ENCODE measurements around the gene MRPS25. TPM values are rescaled to one million over a fixed set of nuclear protein-coding genes. Genes with fewer than 3 reads are reported as not detected.

MRPS25 gene
- total RNA-seq, 4 donors from 2014 or later, result 23.9 to 39.2 (median 29.5) TPM

DNA sequence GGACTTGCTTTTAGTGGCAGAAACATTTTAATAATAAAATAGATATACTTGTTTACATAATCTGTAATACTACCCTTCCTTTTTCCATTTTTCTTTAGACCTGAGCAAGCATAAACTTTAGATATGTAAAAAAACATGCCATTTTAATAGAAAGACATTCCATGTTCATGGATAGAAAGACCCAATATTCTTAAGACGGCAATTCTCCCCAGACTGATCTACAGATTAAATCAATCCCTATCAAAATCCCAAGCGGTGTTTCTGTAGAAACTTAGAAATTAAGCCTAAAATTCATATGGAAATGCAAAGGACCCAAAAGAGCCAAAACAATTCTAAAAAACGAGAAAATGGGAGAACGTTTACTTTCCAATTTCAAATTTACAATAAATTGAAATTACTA is 11.6 kb downstream of the MRPS25 start:
- WGBS, 2 donors, result 94 to 95% methylated on average over 4 of the region's 4 CpGs
- H3K36me3 ChIP-seq, result peaks cover 8 to 100% (median 26%) of the 10 kb centered on the region in 3 donors
- TF ChIP-seq POLR2A (IDR thresholded peaks at IDR 0.05), result no peak
- TF ChIP-seq, protein P1, sequence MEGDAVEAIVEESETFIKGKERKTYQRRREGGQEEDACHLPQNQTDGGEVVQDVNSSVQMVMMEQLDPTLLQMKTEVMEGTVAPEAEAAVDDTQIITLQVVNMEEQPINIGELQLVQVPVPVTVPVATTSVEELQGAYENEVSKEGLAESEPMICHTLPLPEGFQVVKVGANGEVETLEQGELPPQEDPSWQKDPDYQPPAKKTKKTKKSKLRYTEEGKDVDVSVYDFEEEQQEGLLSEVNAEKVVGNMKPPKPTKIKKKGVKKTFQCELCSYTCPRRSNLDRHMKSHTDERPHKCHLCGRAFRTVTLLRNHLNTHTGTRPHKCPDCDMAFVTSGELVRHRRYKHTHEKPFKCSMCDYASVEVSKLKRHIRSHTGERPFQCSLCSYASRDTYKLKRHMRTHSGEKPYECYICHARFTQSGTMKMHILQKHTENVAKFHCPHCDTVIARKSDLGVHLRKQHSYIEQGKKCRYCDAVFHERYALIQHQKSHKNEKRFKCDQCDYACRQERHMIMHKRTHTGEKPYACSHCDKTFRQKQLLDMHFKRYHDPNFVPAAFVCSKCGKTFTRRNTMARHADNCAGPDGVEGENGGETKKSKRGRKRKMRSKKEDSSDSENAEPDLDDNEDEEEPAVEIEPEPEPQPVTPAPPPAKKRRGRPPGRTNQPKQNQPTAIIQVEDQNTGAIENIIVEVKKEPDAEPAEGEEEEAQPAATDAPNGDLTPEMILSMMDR (IDR thresholded peaks at IDR 0.05), result no peak
- no peaks in the 10 kb centered on the region for H3K4me1 ChIP-seq
- intact Hi-C loops (cut with DNase I), result no loop called here
- no peaks in the 10 kb centered on the region for H3K9me3 ChIP-seq
- H3K4me3 ChIP-seq, result no peak overlapping the region
- H3K27ac ChIP-seq, result no peak overlapping the region
- no peaks in the 10 kb centered on the region for H3K27me3 ChIP-seq
- no peak for DNase-seq

DNA sequence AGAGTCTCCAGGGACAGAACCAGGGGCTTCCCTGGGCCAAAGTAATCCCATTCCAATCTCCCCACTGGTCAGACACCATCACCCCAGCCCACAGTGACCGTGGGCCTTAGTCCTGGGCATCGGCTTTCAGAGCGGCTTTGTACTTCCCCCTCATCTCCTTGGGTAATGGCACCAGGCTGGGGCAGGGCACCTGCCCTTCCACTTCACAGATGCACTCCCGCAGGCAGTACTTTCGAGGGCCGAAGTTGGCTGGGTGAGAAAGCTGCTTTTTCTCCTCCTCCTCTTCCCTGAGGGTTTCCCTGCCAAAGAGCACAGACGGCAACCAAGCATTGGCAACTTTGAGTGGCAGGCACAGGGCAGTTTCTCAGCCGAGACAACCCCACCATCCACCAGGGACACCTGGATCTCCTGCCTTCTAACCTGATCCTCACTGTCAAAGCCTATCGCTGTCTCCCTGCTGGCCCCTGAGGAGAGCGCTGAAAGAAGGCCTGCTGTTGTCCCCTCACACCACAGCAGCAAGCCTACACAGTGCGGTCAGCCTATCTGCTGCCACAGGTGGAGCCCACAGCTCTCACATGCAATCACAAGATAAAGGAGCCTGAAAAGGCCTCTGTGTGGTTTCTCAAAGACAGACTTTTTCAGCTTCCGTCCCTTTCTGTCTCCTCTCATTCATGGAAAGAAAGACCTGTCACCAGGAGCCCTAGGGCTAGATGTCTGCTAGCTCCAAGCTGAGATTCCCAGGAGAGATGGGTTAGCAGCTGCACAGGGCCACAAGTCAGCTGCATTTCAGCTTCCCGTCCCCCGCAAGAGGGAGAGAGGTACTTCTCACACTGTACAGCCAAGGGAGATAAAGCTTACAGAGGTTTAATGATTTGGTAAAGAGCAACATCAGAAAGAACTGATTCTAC is 12.5 kb downstream of the MRPS25 start:
- no peak for DNase-seq
- no peaks in the 10 kb centered on the region for H3K27me3 ChIP-seq
- H3K9me3 ChIP-seq, result no peaks in the 10 kb centered on the region
- no peak overlapping the region for H3K27ac ChIP-seq
- TF ChIP-seq, protein P1 (IDR thresholded peaks at IDR 0.05), result no peak
- no peak for TF ChIP-seq POLR2A (IDR thresholded peaks at IDR 0.05)
- H3K36me3 ChIP-seq, result peaks cover 8 to 100% (median 28%) of the 10 kb centered on the region in 3 donors
- no peaks in the 10 kb centered on the region for H3K4me1 ChIP-seq
- H3K4me3 ChIP-seq, result no peak overlapping the region
- intact Hi-C loops (cut with DNase I), result no loop called here
- 91 to 100% methylated on average over 4 to 10 of the region's 14 CpGs for WGBS, 2 donors

DNA sequence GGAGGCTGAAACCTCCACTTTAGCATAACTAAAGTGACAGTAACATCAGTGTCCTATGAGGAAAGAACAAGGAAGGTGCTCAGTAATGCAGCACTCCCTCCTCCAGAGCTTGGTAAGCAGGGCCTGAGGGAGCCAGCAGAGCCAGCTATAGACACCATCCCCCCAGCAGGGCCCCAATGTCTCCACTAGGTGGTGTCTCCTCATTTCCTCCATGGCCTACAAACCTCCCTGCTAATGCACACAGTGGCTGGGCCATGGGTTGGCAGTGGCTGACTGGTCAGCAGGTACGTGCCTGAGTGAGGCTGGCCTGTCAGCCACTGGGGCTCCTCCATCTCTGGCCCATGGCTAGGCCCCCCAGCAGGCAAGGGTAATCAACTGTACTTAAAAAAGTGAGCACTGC is 13.6 kb downstream of the MRPS25 start:
- DNase-seq, result no peak
- intact Hi-C loops (cut with DNase I), result no loop called here
- Histone ChIP-seq H3K4me3 (no peak overlapping the region), H3K27ac (no peak overlapping the region), H3K9me3 (no peaks in the 10 kb centered on the region), H3K4me1 (no peaks in the 10 kb centered on the region), H3K27me3 (no peaks in the 10 kb centered on the region), H3K36me3 (peaks cover 11 to 100% (median 36%) of the 10 kb centered on the region in 3 donors)
- TF ChIP-seq POLR2A (IDR thresholded peaks at IDR 0.05), result no peak
- TF ChIP-seq, protein P1 (IDR thresholded peaks at IDR 0.05), result peak; percentile 25 to 63 (median 34)
- WGBS, 2 donors, result no CpG with 5 or more reads among the region's 1 CpG

DNA sequence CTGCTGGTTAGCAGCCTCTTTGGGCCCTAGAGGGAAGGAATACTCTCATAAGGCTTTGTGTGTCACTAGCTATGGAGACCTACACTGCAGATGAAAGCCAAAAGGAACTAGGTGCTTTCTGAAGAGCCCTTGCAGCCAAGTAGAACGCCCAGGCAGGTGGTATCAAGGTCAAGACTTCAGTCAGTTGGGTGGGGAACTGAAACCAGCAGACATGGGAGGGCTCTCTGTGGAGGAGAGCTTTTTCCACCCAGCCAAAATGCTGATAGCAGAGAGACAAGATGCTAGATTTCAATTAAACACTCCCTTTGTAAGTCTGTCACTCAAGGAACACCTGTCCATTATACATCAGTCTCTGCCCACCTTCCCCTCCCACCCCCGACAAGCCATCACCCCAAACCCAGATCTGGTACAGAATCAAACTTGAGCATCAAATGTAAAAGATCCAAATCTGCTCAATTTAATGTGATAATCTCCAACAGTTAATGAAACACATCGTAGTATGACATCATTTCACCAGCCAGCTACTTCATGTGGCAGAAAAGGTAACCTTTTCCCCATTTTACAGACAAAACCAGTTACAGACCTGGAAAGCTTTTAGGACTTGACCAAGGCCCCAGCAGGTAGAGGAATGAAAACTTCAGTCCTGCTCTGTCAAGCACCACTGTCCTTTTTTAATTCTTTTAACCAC is 14.6 kb downstream of the MRPS25 start:
- H3K4me1 ChIP-seq, result no peaks in the 10 kb centered on the region
- 67 to 87% methylated on average over 3 of the region's 3 CpGs for WGBS, 2 donors
- DNase-seq, result no peak
- H3K27ac ChIP-seq, result no peak overlapping the region
- H3K36me3 ChIP-seq, result peaks cover 11 to 100% (median 46%) of the 10 kb centered on the region in 3 donors
- H3K27me3 ChIP-seq, result no peaks in the 10 kb centered on the region
- no peaks in the 10 kb centered on the region for H3K9me3 ChIP-seq
- no peak overlapping the region for H3K4me3 ChIP-seq
- no peak for TF ChIP-seq POLR2A (IDR thresholded peaks at IDR 0.05)
- TF ChIP-seq, protein P1 (IDR thresholded peaks at IDR 0.05), result no peak
- intact Hi-C loops (cut with DNase I), result no loop called here

DNA sequence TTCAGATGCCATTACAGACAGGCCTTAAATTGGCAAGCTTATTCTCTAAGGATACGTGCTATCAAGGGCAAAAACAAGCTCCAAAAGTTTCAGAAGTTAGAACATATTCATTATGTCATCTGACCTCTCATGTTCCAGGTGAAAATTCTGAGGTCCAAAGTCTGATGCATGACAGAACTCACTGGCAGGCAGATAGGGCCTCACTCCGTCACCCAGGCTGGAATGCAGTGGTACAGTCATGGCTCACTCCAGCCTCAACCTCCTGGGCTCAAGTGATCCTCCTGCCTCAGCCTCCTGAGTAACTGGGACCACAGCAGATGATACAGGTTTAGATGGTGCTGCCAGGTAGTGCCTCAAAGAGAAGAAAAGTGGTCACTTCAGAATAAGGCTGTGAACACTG is 15.5 kb downstream of the MRPS25 start:
- Histone ChIP-seq H3K4me3 (no peak overlapping the region), H3K36me3 (peaks cover 11 to 100% (median 55%) of the 10 kb centered on the region in 3 donors)
- intact Hi-C loops (cut with DNase I), result no loop called here

More for the DNA sequence above, 15.5 kb downstream of the MRPS25 start:
- H3K4me1 ChIP-seq, result no peaks in the 10 kb centered on the region
- no peaks in the 10 kb centered on the region for H3K9me3 ChIP-seq
- TF ChIP-seq, protein P1 (IDR thresholded peaks at IDR 0.05), result no peak
- no peak for TF ChIP-seq POLR2A (IDR thresholded peaks at IDR 0.05)
- no peak overlapping the region for H3K27ac ChIP-seq
- 95 to 100% methylated on average over 1 to 2 of the region's 2 CpGs for WGBS, 2 donors
- no peaks in the 10 kb centered on the region for H3K27me3 ChIP-seq
- DNase-seq, result no peak

Measured in esophagus squamous epithelium (tissue), 5 donors.